ENCODE data around the gene MCM7. TPM values are rescaled to one million over a fixed set of nuclear protein-coding genes. Genes with fewer than 3 reads are reported as not detected.
"Not testable (repeated sequence)": the region's sequence is repeated elsewhere in the genome, so short reads cannot be mapped to it uniquely, and the experiment has no call there.

MCM7 gene
- total RNA-seq, 1 donor from 2014 or later = 389 TPM

GRCh38 chr7:100130220-100130607 is 29.0 kb upstream of the MCM7 start:
- not testable (repeated sequence) for H3K36me3 Mint-ChIP-seq (ENCODE audit: low read depth); H3K27me3 Mint-ChIP-seq (ENCODE audit: low read depth); H3K27ac Mint-ChIP-seq; H3K9me3 Mint-ChIP-seq; H3K4me3 Mint-ChIP-seq (ENCODE audit: low read depth); DNase-seq (ENCODE audit: low spot score)
- peaks cover 24% of the 10 kb centered on the region for H3K4me1 Mint-ChIP-seq (ENCODE audit: low read depth)
- intact Hi-C loops (cut with micrococcal nuclease) = loop anchor here (5.0 to 10.0 kb wide), 2 partner anchors 138 to 215 kb away; no protein-coding TSS in a partner anchor

- Mint-ChIP-seq H3K36me3 (ENCODE audit: low read depth) (peaks cover 20% of the 10 kb centered on the region), H3K9me3 (no peaks in the 10 kb centered on the region), H3K4me1 (ENCODE audit: low read depth) (peaks cover 31% of the 10 kb centered on the region), H3K27ac (no peak overlapping the region), H3K4me3 (ENCODE audit: low read depth) (peak overlapping the region; percentile 77), H3K27me3 (ENCODE audit: low read depth) (no peaks in the 10 kb centered on the region)
- DNase-seq (ENCODE audit: low spot score) = no peak
- intact Hi-C loops (cut with micrococcal nuclease) = loop anchor here (10.0 kb wide), 1 partner anchor 214 kb away; the partner anchor contains the start of gene TRIM4
These were observed 27.4 kb upstream of the MCM7 start for GRCh38 chr7:100128637-100128963.

GRCh38 chr7:100127866-100128636 is 26.9 kb upstream of the MCM7 start:
- peak overlapping the region; percentile 52 for H3K27ac Mint-ChIP-seq
- H3K4me1 Mint-ChIP-seq (ENCODE audit: low read depth) = peaks cover 31% of the 10 kb centered on the region
- H3K27me3 Mint-ChIP-seq (ENCODE audit: low read depth) = no peaks in the 10 kb centered on the region
- H3K4me3 Mint-ChIP-seq (ENCODE audit: low read depth) = peak overlapping the region; percentile 77
- no peak for DNase-seq (ENCODE audit: low spot score)
- intact Hi-C loops (cut with micrococcal nuclease) = loop anchor here (1.0 to 10.0 kb wide), 4 partner anchors 9 to 213 kb away; partner anchors contain the start of genes AP4M1, CNPY4, COPS6 and MCM7
- H3K36me3 Mint-ChIP-seq (ENCODE audit: low read depth) = peaks cover 22% of the 10 kb centered on the region
- no peaks in the 10 kb centered on the region for H3K9me3 Mint-ChIP-seq

DNA sequence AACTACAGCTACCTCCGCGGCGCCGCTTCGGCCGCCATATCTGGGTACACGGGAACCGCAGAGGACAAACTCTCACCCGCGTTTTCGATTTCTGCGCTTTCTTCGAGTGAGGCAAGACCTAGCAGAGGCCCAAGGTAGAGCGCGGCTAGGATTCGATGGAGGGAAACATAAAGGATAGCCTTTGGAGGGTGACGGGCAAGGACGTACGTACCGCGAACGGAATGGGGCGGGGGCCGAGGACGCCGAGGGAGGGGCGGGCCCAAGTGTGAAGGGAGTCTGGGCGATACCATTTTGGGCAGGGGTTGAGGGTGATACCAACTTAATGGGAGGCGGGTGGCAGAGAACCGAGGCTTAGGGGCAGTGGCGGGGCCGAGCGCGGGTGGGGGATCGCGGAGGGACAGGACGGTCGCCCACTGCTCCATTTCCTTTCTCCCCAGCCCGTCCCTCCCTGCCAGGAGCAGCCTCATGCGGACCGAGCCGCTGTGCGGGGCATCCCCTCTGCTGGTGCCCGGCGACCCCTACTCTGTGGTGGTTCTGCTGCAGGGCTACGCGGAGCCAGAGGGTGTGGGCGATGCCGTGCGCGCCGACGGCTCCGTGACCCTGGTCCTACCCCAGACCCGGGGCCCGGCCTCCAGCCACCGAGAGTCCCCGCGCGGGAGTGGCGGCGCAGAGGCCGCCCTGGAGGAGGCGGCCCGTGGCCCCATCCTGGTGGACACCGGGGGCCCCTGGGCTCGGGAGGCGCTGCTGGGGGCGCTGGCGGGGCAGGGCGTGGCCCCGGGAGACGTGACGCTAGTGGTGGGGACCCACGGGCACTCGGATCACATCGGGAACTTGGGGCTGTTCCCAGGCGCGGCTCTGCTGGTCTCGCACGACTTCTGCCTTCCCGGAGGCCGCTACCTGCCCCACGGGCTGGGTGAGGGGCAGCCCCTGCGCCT is 26.0 kb upstream of the MCM7 start, which contains the start of gene MBLAC1:
MBLAC1 (plus strand) TSS at position 37 of the 935 bp plus-strand sequence; CDS start at position 466, 429 bp downstream.
- peaks cover 29% of the 10 kb centered on the region for H3K36me3 Mint-ChIP-seq (ENCODE audit: low read depth)
- no peaks in the 10 kb centered on the region for H3K9me3 Mint-ChIP-seq
- no peaks in the 10 kb centered on the region for H3K27me3 Mint-ChIP-seq (ENCODE audit: low read depth)
- intact Hi-C loops (cut with micrococcal nuclease) = loop anchor here (1.0 to 10.0 kb wide), 4 partner anchors 8 to 212 kb away; partner anchors contain the start of genes AP4M1, CNPY4, COPS6 and MCM7
- peaks cover 24% of the 10 kb centered on the region for H3K4me1 Mint-ChIP-seq (ENCODE audit: low read depth)
- H3K27ac Mint-ChIP-seq = peak within 1 kb of the TSS; percentile 100
- DNase-seq (ENCODE audit: low spot score) = peak; percentile 88
- H3K4me3 Mint-ChIP-seq (ENCODE audit: low read depth) = peak within 1 kb of the TSS; percentile 99

DNA sequence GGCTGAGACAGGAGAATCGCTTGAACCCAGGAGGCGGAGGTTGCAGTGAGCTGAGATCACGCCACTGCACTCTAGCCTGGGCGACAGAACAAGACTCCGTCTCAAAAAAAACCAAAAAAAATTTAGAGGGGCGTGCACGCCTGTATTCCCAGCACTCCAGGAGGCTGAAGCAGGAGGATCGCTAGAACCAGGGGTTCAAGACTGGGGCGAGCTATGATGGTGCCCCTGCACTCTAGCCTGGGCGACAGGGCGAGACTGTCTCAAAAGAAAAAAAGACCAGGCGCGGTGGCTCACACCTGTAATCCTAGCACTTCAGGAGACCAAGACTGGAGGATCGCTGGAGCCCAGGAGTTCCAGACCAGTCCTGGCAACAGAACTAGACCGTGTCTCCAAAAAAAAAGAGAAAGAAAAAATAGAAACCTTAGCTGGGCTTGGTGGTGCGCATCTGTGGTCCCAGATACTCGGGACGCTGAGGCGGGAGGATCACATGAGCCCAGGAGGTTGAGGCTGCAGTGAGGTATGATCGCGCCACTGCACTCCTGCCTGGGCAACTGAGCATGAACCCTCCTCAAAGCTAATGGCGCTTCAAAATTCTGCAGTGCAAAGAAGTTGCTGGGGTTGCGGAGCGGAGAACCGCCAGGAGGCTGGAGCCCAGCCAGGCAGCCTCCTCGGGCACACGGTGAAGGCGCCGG is 25.2 kb upstream of the MCM7 start:
- H3K9me3 Mint-ChIP-seq = no peaks in the 10 kb centered on the region
- H3K4me3 Mint-ChIP-seq (ENCODE audit: low read depth) = peak overlapping the region; percentile 99
- no peak for DNase-seq (ENCODE audit: low spot score)
- H3K4me1 Mint-ChIP-seq (ENCODE audit: low read depth) = peaks cover 22% of the 10 kb centered on the region
- peaks cover 29% of the 10 kb centered on the region for H3K36me3 Mint-ChIP-seq (ENCODE audit: low read depth)
- intact Hi-C loops (cut with micrococcal nuclease) = loop anchor here (2.0 to 10.0 kb wide), 2 partner anchors 38 to 212 kb away; partner anchors contain the start of genes COPS6 and TRIM4
- H3K27ac Mint-ChIP-seq = peak overlapping the region; percentile 100
- no peaks in the 10 kb centered on the region for H3K27me3 Mint-ChIP-seq (ENCODE audit: low read depth)

- H3K27ac Mint-ChIP-seq = peak overlapping the region; percentile 50
- no peaks in the 10 kb centered on the region for H3K9me3 Mint-ChIP-seq
- H3K36me3 Mint-ChIP-seq (ENCODE audit: low read depth) = peaks cover 29% of the 10 kb centered on the region
- no peaks in the 10 kb centered on the region for H3K27me3 Mint-ChIP-seq (ENCODE audit: low read depth)
- H3K4me1 Mint-ChIP-seq (ENCODE audit: low read depth) = peaks cover 25% of the 10 kb centered on the region
- peak overlapping the region; percentile 99 for H3K4me3 Mint-ChIP-seq (ENCODE audit: low read depth)
- DNase-seq (ENCODE audit: low spot score) = no peak
- intact Hi-C loops (cut with micrococcal nuclease) = loop anchor here (10.0 kb wide), 1 partner anchor 210 kb away; the partner anchor contains the start of gene TRIM4
These were observed 23.4 kb upstream of the MCM7 start for GRCh38 chr7:100124301-100125230.

DNA sequence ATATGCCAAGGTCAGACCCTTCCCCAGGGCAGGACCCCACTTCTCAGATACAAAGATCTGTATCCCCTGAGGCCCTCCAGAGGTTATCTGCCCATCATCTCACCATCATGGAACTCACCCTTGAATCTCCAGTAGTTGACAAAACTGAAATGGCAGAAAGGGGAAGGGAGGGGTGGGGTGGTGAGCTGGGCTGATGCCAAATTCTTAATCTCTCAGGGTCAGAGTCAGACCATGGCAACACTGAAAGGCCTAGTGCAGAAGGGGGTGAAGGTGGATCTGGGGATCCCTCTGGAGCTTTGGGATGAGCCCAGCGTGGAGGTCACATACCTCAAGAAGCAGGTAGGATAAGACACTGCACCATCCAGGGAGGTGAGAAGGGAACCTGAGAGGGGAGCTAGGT is 21.4 kb upstream of the MCM7 start:
- Mint-ChIP-seq H3K36me3 (ENCODE audit: low read depth) (peaks cover 35% of the 10 kb centered on the region), H3K4me1 (ENCODE audit: low read depth) (peaks cover 24% of the 10 kb centered on the region), H3K4me3 (ENCODE audit: low read depth) (no peak overlapping the region), H3K27me3 (ENCODE audit: low read depth) (no peaks in the 10 kb centered on the region), H3K9me3 (no peaks in the 10 kb centered on the region), H3K27ac (no peak overlapping the region)
- intact Hi-C loops (cut with micrococcal nuclease) = loop anchor here (10.0 kb wide), 1 partner anchor 208 kb away; the partner anchor contains the start of gene TRIM4
- DNase-seq (ENCODE audit: low spot score) = no peak

GRCh38 chr7:100122067-100122466 is 20.9 kb upstream of the MCM7 start:
- Mint-ChIP-seq H3K9me3 (no peaks in the 10 kb centered on the region), H3K27me3 (ENCODE audit: low read depth) (no peaks in the 10 kb centered on the region), H3K4me3 (ENCODE audit: low read depth) (no peak overlapping the region), H3K27ac (no peak overlapping the region), H3K36me3 (ENCODE audit: low read depth) (peaks cover 35% of the 10 kb centered on the region), H3K4me1 (ENCODE audit: low read depth) (peaks cover 24% of the 10 kb centered on the region)
- no peak for DNase-seq (ENCODE audit: low spot score)
- intact Hi-C loops (cut with micrococcal nuclease) = loop anchor here (10.0 kb wide), 1 partner anchor 207 kb away; the partner anchor contains the start of gene TRIM4

GRCh38 chr7:100120733-100121036 is 19.5 kb upstream of the MCM7 start:
- no peaks in the 10 kb centered on the region for H3K9me3 Mint-ChIP-seq
- peak overlapping the region; percentile 97 for H3K4me3 Mint-ChIP-seq (ENCODE audit: low read depth)
- H3K27ac Mint-ChIP-seq = peak overlapping the region; percentile 90
- H3K36me3 Mint-ChIP-seq (ENCODE audit: low read depth) = peaks cover 37% of the 10 kb centered on the region
- no peak for DNase-seq (ENCODE audit: low spot score)
- H3K27me3 Mint-ChIP-seq (ENCODE audit: low read depth) = no peaks in the 10 kb centered on the region
- H3K4me1 Mint-ChIP-seq (ENCODE audit: low read depth) = peaks cover 23% of the 10 kb centered on the region
- intact Hi-C loops (cut with micrococcal nuclease) = loop anchor here (1.0 to 10.0 kb wide), 3 partner anchors 19 to 206 kb away; partner anchors contain the start of genes AP4M1, MCM7 and TRIM4

DNA sequence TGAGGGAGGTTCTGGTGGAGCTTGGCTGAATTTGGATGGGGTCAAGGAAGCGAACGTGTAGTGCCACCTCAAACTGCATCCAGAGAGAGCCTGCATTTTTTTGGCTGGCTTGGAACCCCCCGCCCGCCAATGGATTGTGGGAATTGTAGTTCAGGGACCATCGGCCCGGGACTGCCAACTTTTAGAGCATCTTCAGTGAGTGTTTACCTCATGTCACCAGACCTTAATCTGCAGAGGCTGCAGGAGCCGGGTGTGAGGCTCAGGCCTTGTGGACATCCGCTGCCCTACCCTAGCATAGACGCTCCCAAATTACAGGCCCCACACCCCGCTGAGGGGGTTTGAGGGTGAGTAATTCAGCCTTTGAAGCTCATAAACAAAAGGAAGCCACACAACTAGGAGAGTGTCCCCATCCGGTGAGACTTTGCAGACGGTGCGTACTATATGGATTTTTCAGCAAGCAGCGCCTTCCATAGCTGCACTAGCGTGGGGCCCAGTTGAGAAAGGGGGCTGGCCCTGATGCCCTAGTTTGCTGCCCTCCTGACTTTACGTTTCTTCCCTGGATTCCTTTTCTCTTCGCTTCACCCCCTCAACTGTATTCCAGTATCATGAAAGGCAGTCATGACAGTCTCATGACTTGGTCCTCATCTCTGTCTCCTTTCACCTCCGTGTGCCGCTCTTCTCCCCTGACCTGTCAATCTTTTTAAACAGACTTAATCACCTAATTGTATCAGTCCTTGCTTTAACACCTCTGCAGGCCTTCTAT is 19.0 kb upstream of the MCM7 start:
- intact Hi-C loops (cut with micrococcal nuclease) = loop anchor here (1.0 to 10.0 kb wide), 4 partner anchors 7 to 205 kb away; partner anchors contain the start of genes AP4M1, MCM7 and TRIM4
- H3K4me1 Mint-ChIP-seq (ENCODE audit: low read depth) = peaks cover 19% of the 10 kb centered on the region
- H3K27ac Mint-ChIP-seq = peak overlapping the region; percentile 90
- no peaks in the 10 kb centered on the region for H3K27me3 Mint-ChIP-seq (ENCODE audit: low read depth)
- peak overlapping the region; percentile 97 for H3K4me3 Mint-ChIP-seq (ENCODE audit: low read depth)
- peaks cover 35% of the 10 kb centered on the region for H3K36me3 Mint-ChIP-seq (ENCODE audit: low read depth)
- peak; percentile 70 for DNase-seq (ENCODE audit: low spot score)
- no peaks in the 10 kb centered on the region for H3K9me3 Mint-ChIP-seq

All from activated T-helper 2 cell treated with anti-CD3 and anti-CD28 coated beads, Interferon-gamma antibody, Interleukin-2, Interleukin-4, amounts not matched to agents 10 μg/mL and 5 μg/mL and 100 μg/mL, durations not matched to agents 14 hours and 24 hours and 36 hours (primary cell).